Measurements from ENCODE around the gene ARHGEF11.

DNA sequence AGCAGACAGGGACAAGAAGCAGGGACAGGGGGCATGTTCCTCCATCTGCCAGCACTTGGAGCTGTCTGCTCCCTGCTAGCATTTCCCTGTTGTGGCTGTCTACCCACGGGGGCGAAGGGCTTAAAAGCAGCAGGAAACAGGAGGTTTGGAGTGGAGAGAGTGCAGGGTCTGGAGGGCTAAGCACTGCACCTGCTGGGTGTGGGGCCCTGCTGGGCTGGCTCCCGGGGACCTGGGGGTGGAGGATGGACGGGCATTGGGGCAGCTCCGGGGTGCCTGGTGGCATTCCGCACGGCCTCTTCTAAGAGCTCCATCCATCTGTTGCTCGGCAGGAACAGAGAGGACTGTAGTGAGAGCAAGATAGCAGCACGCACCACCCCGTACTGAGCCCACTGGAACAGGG is 103.9 kb downstream of the ARHGEF11 start:
- TF ChIP-seq CTCF (conservative IDR thresholded peaks at IDR 0.05 in 1 of 2, IDR thresholded peaks at IDR 0.05 in 1 of 2; ENCODE audit: extremely low read depth in 1 of 2, insufficient read depth in 1 of 2, low read depth in 1 of 2, low read length in 2 of 2) (no peak), EZH2 (IDR thresholded peaks at IDR 0.05; ENCODE audit: borderline replicate concordance, low read length) (no peak)

Data from mammary epithelial cell (primary cell).